Panc1 (cell line): Measurements from ENCODE around the gene DAAM2. TPM values are rescaled to one million over a fixed set of nuclear protein-coding genes. Genes with fewer than 3 reads are reported as not detected.

Experiments used
- ATAC-seq: fragments of 200-7000 bp; cut with Tn5 transposase; 2 replicates; pipeline ENCODE4 v1.9.1; 2020; ENCODE audit warnings: mild to moderate bottlenecking, moderate library complexity
- BruUV-seq: library from RNA; stranded (reverse); fragments of 400-500 nt; replicated peaks from 2 replicates; lab custom pipeline; 2021; lab: Mats Ljungman, UMichigan
- CTCF ChIA-PET: fragments of 300-600 bp; sonication (Branson Sonifier 250); formaldehyde crosslinking; loops from one replicate; lab custom pipeline; 2022; ENCODE audit warnings: antibody characterized with exemption; lab: Charles Lee
- POLR2A ChIA-PET: fragments of 300-600 bp; sonication (Branson Sonifier 250); formaldehyde crosslinking; loops from one replicate; lab custom pipeline; 2022; ENCODE audit warnings: antibody characterized with exemption; lab: Charles Lee
- DNase-seq: peaks from one replicate; pipeline ENCODE4 v3.0.0-alpha.2; 2010; ENCODE audit warnings: low read depth, low spot score
- H3K27ac ChIP-seq: 2 replicates; pipeline ENCODE4 v1.5.1; 2011; ENCODE audit warnings: mild to moderate bottlenecking, low read length, inconsistent platforms
- H3K27me3 ChIP-seq: fragments of 200-500 bp; sonication (Bioruptor generic); 2 replicates; pipeline ENCODE4 v1.6.0; 2014; ENCODE audit warnings: low read length, inconsistent platforms; ENCODE audit not compliant: control insufficient read depth, insufficient read depth
- H3K36me3 ChIP-seq: fragments of 200-500 bp; sonication (Bioruptor generic); 2 replicates; pipeline ENCODE4 v1.5.1; 2014; ENCODE audit warnings: inconsistent platforms, mild to moderate bottlenecking, low read length, moderate library complexity; ENCODE audit not compliant: control insufficient read depth, insufficient read depth
- H3K4me1 ChIP-seq: 2 replicates; pipeline ENCODE4 v1.5.1; 2011; ENCODE audit warnings: inconsistent platforms, mild to moderate bottlenecking, low read length, moderate library complexity; ENCODE audit not compliant: control insufficient read depth, insufficient read depth
- H3K4me3 ChIP-seq, 2 experiments: 2 replicates each; pipeline ENCODE4 v1.5.1; 2011 to 2012; ENCODE audit warnings: low read depth in 2 of 2, low read length in 2 of 2, mild to moderate bottlenecking in 2 of 2, inconsistent platforms in 1 of 2, moderate library complexity in 1 of 2
- H3K9me3 ChIP-seq: fragments of 200-500 bp; sonication (Bioruptor generic); 2 replicates; pipeline ENCODE4 v1.5.1; 2014; ENCODE audit warnings: low read depth, mild to moderate bottlenecking, inconsistent platforms, low read length, moderate library complexity; ENCODE audit not compliant: control insufficient read depth, insufficient read depth
- CTCF ChIP-seq: fragments of 450-650 bp; IDR thresholded peaks from 2 replicates; pipeline ENCODE4 v1.5.1; 2017; ENCODE audit warnings: mild to moderate bottlenecking
- POLR2AphosphoS5 ChIP-seq: IDR thresholded peaks from 2 replicates; pipeline ENCODE4 v1.6.1; 2012; ENCODE audit warnings: mild to moderate bottlenecking, low read depth, low read length, moderate library complexity
- REST ChIP-seq, 2 experiments: IDR thresholded peaks; 2 replicates each; pipeline ENCODE4 v1.6.1; 2011 to 2012; ENCODE audit warnings: low read depth in 2 of 2, control low read depth in 1 of 2, low read length in 1 of 2, mild to moderate bottlenecking in 1 of 2, moderate library complexity in 1 of 2; ENCODE audit not compliant: insufficient read depth in 1 of 2
- SIN3A ChIP-seq: IDR thresholded peaks from 2 replicates; pipeline ENCODE4 v1.6.1; 2012; ENCODE audit warnings: low read depth, mild to moderate bottlenecking, low read length, moderate library complexity, borderline replicate concordance; ENCODE audit not compliant: insufficient read depth
- TCF7L2 ChIP-seq: IDR thresholded peaks from 2 replicates; pipeline ENCODE4 v1.6.1; 2011; ENCODE audit warnings: mild to moderate bottlenecking, low read depth, low read length, inconsistent platforms
- in situ Hi-C: cut with HindIII; loops from 2 replicates; pipeline ENCODE4 v1.10.0; 2016; ENCODE audit warnings: low sequenced_read_pairs, low pct_unique_long_range_greater_than_20kb
- intact Hi-C: fragments of 100-400 bp; cut with micrococcal nuclease; formaldehyde crosslinking; loops from one replicate; pipeline ENCODE4 v1.10.0; 2022; ENCODE audit not compliant: unreplicated experiment
- total RNA-seq: library from RNA; stranded (reverse); gene quantifications from one replicate; pipeline ENCODE4 v1.2.1, GENCODE V29; 2021; ENCODE audit not compliant: unreplicated experiment

DAAM2 gene
- total RNA-seq, 1 experiment from 2014 or later = not detected

- in situ Hi-C loops = no loop called here
- ChIA-PET POLR2A (no interaction called here), CTCF (no interaction called here)
- TF ChIP-seq POLR2AphosphoS5 = no peak
- DNase-seq (no peak), ATAC-seq (no peak)
- Histone ChIP-seq H3K4me1 (no peaks in the 10 kb centered on the region), H3K27ac (no peak overlapping the region), H3K9me3 (no peaks in the 10 kb centered on the region), H3K4me3 (no peak overlapping the region), H3K27me3 (no peaks in the 10 kb centered on the region; the same call in 1 of the 2 replicates), H3K36me3 (no peaks in the 10 kb centered on the region)
- intact Hi-C loops = no loop called here
- BruUV-seq = no TSS peak
Measured at GRCh38 chr6:39853604-39854003, 61.4 kb downstream of the DAAM2 start.

GRCh38 chr6:39855356-39855995 is 63.3 kb downstream of the DAAM2 start:
- Histone ChIP-seq H3K36me3 (no peaks in the 10 kb centered on the region), H3K4me1 (no peaks in the 10 kb centered on the region), H3K27me3 (no peaks in the 10 kb centered on the region; the same call in 1 of the 2 replicates), H3K27ac (no peak overlapping the region), H3K9me3 (no peaks in the 10 kb centered on the region), H3K4me3 (no peak overlapping the region)
- BruUV-seq = no TSS peak
- DNase-seq = no peak
- ATAC-seq = no peak
- intact Hi-C loops (no loop called here), in situ Hi-C loops (no loop called here)
- POLR2A ChIA-PET = no interaction called here
- CTCF ChIA-PET = no interaction called here
- TF ChIP-seq POLR2AphosphoS5 (no peak), TCF7L2 (no peak), SIN3A (no peak), REST (IDR thresholded peaks at IDR 0.05; ENCODE audit: insufficient read depth in 1 of 2, low read depth in 2 of 2, low read length in 1 of 2) (no peak), CTCF (no peak)

GRCh38 chr6:39859025-39859424 is 66.8 kb downstream of the DAAM2 start:
- Histone ChIP-seq H3K9me3 (no peaks in the 10 kb centered on the region), H3K27me3 (no peaks in the 10 kb centered on the region; the same call in 1 of the 2 replicates), H3K4me1 (no peaks in the 10 kb centered on the region), H3K36me3 (no peaks in the 10 kb centered on the region), H3K4me3 (no peak overlapping the region), H3K27ac (no peak overlapping the region)
- intact Hi-C loops (no loop called here), in situ Hi-C loops (no loop called here)
- POLR2A ChIA-PET = no interaction called here
- DNase-seq (no peak), ATAC-seq (no peak)
- CTCF ChIA-PET = no interaction called here
- no TSS peak for BruUV-seq
- TF ChIP-seq CTCF = no peak
- TF ChIP-seq POLR2AphosphoS5 = no peak
- no peak for TF ChIP-seq TCF7L2
- no peak for TF ChIP-seq SIN3A
- no peak for TF ChIP-seq REST (IDR thresholded peaks at IDR 0.05; ENCODE audit: insufficient read depth in 1 of 2, low read depth in 2 of 2, low read length in 1 of 2)
